ENCODE measurements around the gene GLI1.

DNA sequence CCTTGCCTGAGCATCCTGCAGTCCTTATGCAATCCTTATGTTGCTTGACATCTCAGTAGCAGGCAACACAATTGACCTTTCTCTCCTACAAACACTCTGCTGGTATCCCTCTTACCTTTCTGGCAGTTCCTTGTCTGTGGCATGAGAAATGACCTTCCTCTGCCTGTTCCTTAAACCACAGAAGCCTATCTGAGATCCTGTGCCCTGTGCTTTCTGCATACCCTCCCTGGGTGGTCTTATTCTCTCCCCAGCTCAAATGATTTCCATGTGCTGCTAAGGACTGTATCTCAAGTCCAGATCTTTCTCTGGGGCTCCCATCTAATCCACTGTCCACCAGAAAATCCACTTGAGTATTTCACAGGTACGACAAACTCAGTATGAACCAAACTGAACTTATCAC, 22.1 kb downstream of the GLI1 start:
- no peak for TF ChIP-seq EZH2 (IDR thresholded peaks at IDR 0.05; ENCODE audit: low read length, missing control alignments)
- TF ChIP-seq, protein P1, sequence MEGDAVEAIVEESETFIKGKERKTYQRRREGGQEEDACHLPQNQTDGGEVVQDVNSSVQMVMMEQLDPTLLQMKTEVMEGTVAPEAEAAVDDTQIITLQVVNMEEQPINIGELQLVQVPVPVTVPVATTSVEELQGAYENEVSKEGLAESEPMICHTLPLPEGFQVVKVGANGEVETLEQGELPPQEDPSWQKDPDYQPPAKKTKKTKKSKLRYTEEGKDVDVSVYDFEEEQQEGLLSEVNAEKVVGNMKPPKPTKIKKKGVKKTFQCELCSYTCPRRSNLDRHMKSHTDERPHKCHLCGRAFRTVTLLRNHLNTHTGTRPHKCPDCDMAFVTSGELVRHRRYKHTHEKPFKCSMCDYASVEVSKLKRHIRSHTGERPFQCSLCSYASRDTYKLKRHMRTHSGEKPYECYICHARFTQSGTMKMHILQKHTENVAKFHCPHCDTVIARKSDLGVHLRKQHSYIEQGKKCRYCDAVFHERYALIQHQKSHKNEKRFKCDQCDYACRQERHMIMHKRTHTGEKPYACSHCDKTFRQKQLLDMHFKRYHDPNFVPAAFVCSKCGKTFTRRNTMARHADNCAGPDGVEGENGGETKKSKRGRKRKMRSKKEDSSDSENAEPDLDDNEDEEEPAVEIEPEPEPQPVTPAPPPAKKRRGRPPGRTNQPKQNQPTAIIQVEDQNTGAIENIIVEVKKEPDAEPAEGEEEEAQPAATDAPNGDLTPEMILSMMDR (conservative IDR thresholded peaks at IDR 0.05 in 1 of 2, IDR thresholded peaks at IDR 0.05 in 1 of 2; ENCODE audit: low read depth in 1 of 2, low read length in 2 of 2) = no peak

Data from fibroblast of lung (primary cell).